ENCODE data around the gene ELMO1. TPM values are rescaled to one million over a fixed set of nuclear protein-coding genes. Genes with fewer than 3 reads are reported as not detected.

The ELMO1 gene
- total and polyA plus RNA-seq, 11 donors, result 6.9 to 38.6 (median 14.7) TPM

DNA sequence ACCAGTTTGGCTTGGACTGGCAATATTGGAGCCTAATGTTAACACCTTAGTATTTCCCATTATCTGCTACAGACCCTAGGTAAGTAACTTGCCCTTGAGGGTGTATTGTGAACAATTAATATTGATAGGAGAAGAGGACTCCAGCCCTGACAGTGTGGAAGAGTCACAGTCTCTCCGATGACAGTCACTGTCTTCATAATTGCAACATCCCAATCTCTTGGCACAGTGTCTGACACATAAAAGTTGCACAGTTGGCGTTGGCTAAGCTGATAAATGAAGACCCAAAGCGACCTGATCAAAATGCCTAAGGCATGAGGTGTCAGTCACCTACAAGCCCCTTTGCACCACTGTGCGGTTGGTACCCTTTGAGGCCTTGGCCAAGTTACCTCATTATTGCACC is 569.6 kb downstream of the ELMO1 start:
- no peak for TF ChIP-seq POLR2A (IDR thresholded peaks at IDR 0.05)
- TF ChIP-seq, protein P1, sequence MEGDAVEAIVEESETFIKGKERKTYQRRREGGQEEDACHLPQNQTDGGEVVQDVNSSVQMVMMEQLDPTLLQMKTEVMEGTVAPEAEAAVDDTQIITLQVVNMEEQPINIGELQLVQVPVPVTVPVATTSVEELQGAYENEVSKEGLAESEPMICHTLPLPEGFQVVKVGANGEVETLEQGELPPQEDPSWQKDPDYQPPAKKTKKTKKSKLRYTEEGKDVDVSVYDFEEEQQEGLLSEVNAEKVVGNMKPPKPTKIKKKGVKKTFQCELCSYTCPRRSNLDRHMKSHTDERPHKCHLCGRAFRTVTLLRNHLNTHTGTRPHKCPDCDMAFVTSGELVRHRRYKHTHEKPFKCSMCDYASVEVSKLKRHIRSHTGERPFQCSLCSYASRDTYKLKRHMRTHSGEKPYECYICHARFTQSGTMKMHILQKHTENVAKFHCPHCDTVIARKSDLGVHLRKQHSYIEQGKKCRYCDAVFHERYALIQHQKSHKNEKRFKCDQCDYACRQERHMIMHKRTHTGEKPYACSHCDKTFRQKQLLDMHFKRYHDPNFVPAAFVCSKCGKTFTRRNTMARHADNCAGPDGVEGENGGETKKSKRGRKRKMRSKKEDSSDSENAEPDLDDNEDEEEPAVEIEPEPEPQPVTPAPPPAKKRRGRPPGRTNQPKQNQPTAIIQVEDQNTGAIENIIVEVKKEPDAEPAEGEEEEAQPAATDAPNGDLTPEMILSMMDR (IDR thresholded peaks at IDR 0.05), result no peak
- no peaks in the 10 kb centered on the region for H3K4me1 ChIP-seq
- no peaks in the 10 kb centered on the region for H3K27me3 ChIP-seq
- H3K9me3 ChIP-seq, result no peaks in the 10 kb centered on the region
- peaks cover 0 to 41% (median 20%) of the 10 kb centered on the region in 9 donors for H3K36me3 ChIP-seq
- WGBS, 4 donors, result 60 to 70% (median 70%) methylated on average over 4 of the region's 4 CpGs
- intact Hi-C loops (cut with DNase I), result no loop called here
- H3K4me3 ChIP-seq, result no peak overlapping the region
- no peak overlapping the region for H3K27ac ChIP-seq
- DNase-seq, result no peak
- ATAC-seq, result no peak

DNA sequence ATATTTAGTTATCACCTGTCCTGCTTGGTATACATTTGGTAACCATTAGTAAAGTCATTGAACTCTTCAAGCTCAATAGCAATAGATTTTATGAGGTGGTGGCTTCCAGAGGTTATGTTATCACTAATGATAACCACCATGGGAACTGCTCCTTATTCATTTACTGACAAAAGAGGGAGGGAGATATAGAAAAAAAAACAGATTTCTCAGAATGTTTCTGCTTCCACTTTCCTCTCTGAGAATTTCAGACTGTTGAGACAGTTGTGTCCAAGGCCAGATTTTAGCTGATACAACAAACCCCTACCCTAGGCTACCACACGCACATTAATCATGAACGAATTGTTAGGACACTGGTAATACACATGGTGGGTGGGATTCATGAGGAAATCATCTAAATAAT is 570.4 kb downstream of the ELMO1 start:
- DNase-seq, result no peak
- Histone ChIP-seq H3K36me3 (peaks cover 0 to 41% (median 20%) of the 10 kb centered on the region in 9 donors), H3K27me3 (no peaks in the 10 kb centered on the region), H3K4me3 (no peak overlapping the region), H3K4me1 (no peaks in the 10 kb centered on the region), H3K27ac (no peak overlapping the region), H3K9me3 (no peaks in the 10 kb centered on the region)
- intact Hi-C loops (cut with DNase I), result no loop called here
- TF ChIP-seq POLR2A (IDR thresholded peaks at IDR 0.05), result no peak
- TF ChIP-seq, protein P1 (IDR thresholded peaks at IDR 0.05), result no peak
- WGBS, 4 donors, result 92 to 97% (median 95%) methylated on average over 2 of the region's 2 CpGs
- no peak for ATAC-seq

DNA sequence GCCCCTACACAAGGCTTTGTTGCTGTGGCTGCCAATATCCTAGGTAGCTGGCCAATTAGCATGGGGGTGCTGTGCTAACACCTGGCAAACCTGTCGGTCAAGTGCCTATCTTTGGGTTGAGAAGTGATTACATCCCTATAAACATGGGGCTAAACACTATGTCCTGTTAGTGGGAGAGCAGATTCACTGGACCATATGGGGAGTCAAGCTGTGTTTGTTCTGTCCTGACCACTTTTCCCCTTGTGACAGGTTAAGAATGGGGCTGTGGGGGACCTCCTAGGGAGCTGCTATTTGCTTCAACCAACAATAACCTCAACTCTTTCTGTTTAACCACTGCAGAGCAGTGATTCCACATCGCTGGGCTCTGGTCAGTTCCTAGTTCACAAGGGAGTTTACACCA is 572.9 kb downstream of the ELMO1 start:
- no peaks in the 10 kb centered on the region for H3K4me1 ChIP-seq
- H3K36me3 ChIP-seq, result peaks cover 0 to 48% (median 22%) of the 10 kb centered on the region in 9 donors
- ATAC-seq (no peak), DNase-seq (no peak)
- no peaks in the 10 kb centered on the region for H3K9me3 ChIP-seq
- WGBS, 4 donors, result 80 to 90% (median 85%) methylated on average over 2 of the region's 2 CpGs
- intact Hi-C loops (cut with DNase I), result no loop called here
- TF ChIP-seq, protein P1 (IDR thresholded peaks at IDR 0.05), result no peak
- TF ChIP-seq POLR2A (IDR thresholded peaks at IDR 0.05), result no peak
- H3K27me3 ChIP-seq, result no peaks in the 10 kb centered on the region
- H3K4me3 ChIP-seq, result no peak overlapping the region
- no peak overlapping the region for H3K27ac ChIP-seq

DNA sequence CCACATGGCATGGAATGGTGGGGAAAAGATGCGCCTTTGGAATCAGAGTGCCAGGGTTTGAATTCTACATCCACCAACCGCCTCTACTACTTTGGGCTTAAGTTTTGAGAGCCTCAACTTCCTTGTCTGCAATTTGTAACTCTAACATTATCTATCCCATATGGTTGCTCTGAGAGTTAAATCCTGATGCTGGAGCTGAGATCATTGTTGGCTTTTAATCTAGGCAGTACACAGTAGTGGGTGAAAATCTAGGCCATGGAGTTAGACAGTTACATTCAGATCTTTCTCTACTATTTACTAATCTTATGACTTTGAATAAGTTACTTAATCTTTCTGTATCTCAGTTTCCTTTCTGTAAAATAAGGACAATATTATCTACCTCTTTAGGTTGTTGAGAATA is 574.6 kb downstream of the ELMO1 start:
- no peak for TF ChIP-seq POLR2A (IDR thresholded peaks at IDR 0.05)
- TF ChIP-seq, protein P1 (IDR thresholded peaks at IDR 0.05), result no peak
- ATAC-seq, result no peak
- Histone ChIP-seq H3K4me3 (no peak overlapping the region), H3K27ac (no peak overlapping the region), H3K4me1 (no peaks in the 10 kb centered on the region), H3K36me3 (peaks cover 0 to 59% (median 35%) of the 10 kb centered on the region in 9 donors), H3K27me3 (no peaks in the 10 kb centered on the region), H3K9me3 (no peaks in the 10 kb centered on the region)
- no peak for DNase-seq
- intact Hi-C loops (cut with DNase I), result no loop called here
- WGBS, 4 donors, result 89 to 97% (median 92%) methylated on average over 2 of the region's 2 CpGs

All from heart left ventricle (tissue), 16 donors.